BJ (cell line): ENCODE data around the gene KIFC1. TPM values are rescaled to one million over a fixed set of nuclear protein-coding genes. Genes with fewer than 3 reads are reported as not detected.

Experiments
- CTCF ChIA-PET: fragments of 350-600 bp; formaldehyde crosslinking; extraction: SDS; loops from one replicate; lab custom pipeline; 2021; ENCODE audit warnings: antibody characterized with exemption, inconsistent platforms; lab: Yijun Ruan, JAX
- POLR2A ChIA-PET: fragments of 300-600 bp; sonication (Branson Sonifier 250); formaldehyde crosslinking; extraction: SDS; loops from one replicate; lab custom pipeline; 2021; ENCODE audit warnings: antibody characterized with exemption; lab: Charles Lee
- DNase-seq: peaks from one replicate; pipeline ENCODE4 v3.0.0-alpha.2; 2011; ENCODE audit warnings: low read depth
- H3K27me3 ChIP-seq: 2 replicates; pipeline ENCODE4 v1.6.0; 2011; ENCODE audit warnings: low read length; ENCODE audit not compliant: control insufficient read depth, insufficient read depth
- H3K36me3 ChIP-seq: 2 replicates; pipeline ENCODE4 v1.5.1; 2011; ENCODE audit warnings: low read length; ENCODE audit not compliant: control insufficient read depth, insufficient read depth
- H3K4me3 ChIP-seq: 2 replicates; pipeline ENCODE4 v1.5.1; 2011; ENCODE audit warnings: low read depth, mild to moderate bottlenecking, control low read depth, low read length
- polyA plus RNA-seq: library from polyadenylated mRNA; depleted of rRNA; stranded (reverse); fragments of >200 nt; gene quantifications from 2 replicates; pipeline ENCODE4 v1.2.3, GENCODE V29; 2011
- TF ChIP-seq, protein P1 (sequence below): IDR thresholded peaks from 2 replicates; pipeline ENCODE4 v1.5.1; 2011; ENCODE audit warnings: low read depth, mild to moderate bottlenecking, control low read depth, inconsistent platforms, low read length, moderate library complexity; ENCODE audit not compliant: insufficient read depth

The KIFC1 gene
- polyA plus RNA-seq, 1 experiment: 32.4 TPM

DNA sequence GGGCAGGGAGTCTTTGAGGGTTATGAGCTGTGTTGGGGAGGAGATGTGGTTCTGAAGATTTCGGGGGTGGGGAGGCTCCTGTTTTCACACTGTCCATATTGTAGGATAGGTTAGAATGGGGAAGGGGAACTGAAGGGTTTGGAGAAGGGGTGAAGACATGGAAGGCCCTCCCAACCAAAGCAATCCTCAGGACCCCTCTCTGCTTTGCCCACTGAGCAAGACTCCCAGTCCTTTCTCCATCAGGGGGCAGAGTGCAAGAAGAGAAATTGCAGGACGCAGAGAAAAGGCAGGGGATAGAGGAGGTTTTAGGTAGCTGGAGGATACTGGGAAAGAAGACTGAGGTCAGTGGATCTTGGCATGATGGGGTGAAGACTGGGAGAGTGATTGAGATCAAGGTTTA lies 32.2 kb downstream of the KIFC1 start:
- no peak for DNase-seq
- H3K36me3 ChIP-seq: peaks cover 3% of the 10 kb centered on the region
- TF ChIP-seq, protein P1, sequence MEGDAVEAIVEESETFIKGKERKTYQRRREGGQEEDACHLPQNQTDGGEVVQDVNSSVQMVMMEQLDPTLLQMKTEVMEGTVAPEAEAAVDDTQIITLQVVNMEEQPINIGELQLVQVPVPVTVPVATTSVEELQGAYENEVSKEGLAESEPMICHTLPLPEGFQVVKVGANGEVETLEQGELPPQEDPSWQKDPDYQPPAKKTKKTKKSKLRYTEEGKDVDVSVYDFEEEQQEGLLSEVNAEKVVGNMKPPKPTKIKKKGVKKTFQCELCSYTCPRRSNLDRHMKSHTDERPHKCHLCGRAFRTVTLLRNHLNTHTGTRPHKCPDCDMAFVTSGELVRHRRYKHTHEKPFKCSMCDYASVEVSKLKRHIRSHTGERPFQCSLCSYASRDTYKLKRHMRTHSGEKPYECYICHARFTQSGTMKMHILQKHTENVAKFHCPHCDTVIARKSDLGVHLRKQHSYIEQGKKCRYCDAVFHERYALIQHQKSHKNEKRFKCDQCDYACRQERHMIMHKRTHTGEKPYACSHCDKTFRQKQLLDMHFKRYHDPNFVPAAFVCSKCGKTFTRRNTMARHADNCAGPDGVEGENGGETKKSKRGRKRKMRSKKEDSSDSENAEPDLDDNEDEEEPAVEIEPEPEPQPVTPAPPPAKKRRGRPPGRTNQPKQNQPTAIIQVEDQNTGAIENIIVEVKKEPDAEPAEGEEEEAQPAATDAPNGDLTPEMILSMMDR: no peak
- ChIA-PET CTCF (interaction anchor here (0.7 to 1.0 kb wide), 2 partner anchors 103 to 146 kb away, joined by 3 read pairs; no protein-coding TSS in a partner anchor), POLR2A (no interaction called here)
- H3K4me3 ChIP-seq: no peak overlapping the region
- no peaks in the 10 kb centered on the region for H3K27me3 ChIP-seq

GRCh38 chr6:33424855-33425667 lies 33.4 kb downstream of the KIFC1 start:
- CTCF ChIA-PET: interaction anchor here (0.6 to 1.9 kb wide), 10 partner anchors 8 to 146 kb away, joined by 3 to 19 read pairs (median 5); partner anchors contain the start of gene KIFC1
- no peak for DNase-seq
- peaks cover 3% of the 10 kb centered on the region for H3K36me3 ChIP-seq
- no peaks in the 10 kb centered on the region for H3K27me3 ChIP-seq
- TF ChIP-seq, protein P1: no peak
- H3K4me3 ChIP-seq: peak overlapping the region; percentile 42
- POLR2A ChIA-PET: no interaction called here

DNA sequence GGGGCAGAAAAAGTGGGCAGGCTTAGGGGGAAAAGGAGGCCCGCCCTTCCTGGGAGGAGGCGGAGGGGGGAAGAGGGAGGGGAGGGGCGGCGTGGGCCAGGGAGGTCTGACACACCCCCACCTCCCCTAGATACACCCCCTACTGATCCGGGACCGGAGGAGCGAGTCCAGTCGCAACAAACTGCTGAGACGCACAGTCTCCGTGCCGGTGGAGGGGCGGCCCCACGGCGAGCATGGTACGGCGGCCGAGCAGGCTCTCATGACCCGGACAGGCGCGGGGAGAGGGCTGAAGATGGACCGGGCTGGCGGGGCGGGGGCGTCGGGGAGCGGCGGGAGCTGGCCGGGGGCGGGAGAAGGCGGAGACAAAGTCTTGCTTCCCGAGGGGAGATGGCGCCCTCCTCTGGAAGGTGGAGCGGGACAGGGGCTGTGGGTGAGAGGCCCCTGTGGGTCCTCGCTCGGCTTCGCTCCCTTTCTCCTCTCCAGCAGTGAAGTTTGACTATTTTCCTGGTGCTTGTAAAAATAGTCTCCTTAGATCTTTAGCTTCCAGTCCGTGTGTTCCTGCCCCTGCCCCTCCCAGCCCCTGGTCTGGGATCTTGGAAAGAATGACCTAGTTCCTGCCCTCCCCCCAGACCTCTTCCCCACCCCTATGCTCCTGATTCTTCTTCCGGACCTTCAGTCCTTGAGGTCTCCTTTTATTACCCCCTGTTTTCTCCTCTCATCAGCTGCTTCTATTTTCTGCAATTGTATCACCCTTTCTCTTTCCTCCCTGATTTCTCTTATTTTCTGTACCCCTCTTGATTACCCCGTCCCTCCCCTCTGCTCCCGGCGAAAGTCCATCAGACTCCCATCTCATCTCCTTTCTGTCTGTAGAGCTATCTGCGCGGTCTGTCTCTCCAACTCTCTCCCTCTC lies 34.3 kb downstream of the KIFC1 start:
- peak overlapping the region; percentile 42 for H3K4me3 ChIP-seq
- H3K27me3 ChIP-seq: no peaks in the 10 kb centered on the region
- ChIA-PET POLR2A (no interaction called here), CTCF (interaction anchor here (0.6 to 1.9 kb wide), 16 partner anchors 9 to 147 kb away, joined by 3 to 19 read pairs (median 4); partner anchors contain the start of gene KIFC1)
- peaks cover 3% of the 10 kb centered on the region for H3K36me3 ChIP-seq
- TF ChIP-seq, protein P1: peak; percentile 72
- DNase-seq: peak; percentile 28

GRCh38 chr6:33426590-33427511 lies 35.2 kb downstream of the KIFC1 start:
- DNase-seq: no peak
- Histone ChIP-seq H3K4me3 (peak overlapping the region; percentile 55), H3K36me3 (peaks cover 3% of the 10 kb centered on the region), H3K27me3 (no peaks in the 10 kb centered on the region)
- TF ChIP-seq, protein P1: no peak
- ChIA-PET POLR2A (no interaction called here), CTCF (interaction anchor here (0.6 to 1.9 kb wide), 11 partner anchors 9 to 148 kb away, joined by 3 to 19 read pairs (median 4); partner anchors contain the start of gene KIFC1)
